DOHH2 (cell line): ENCODE data around the gene NF1.

Source experiments
- EZH2phosphoT487 ChIP-seq: fragments of 200-600 bp; sonication (generic); IDR thresholded peaks from 2 replicates; pipeline ENCODE4 v1.6.1; 2017; ENCODE audit warnings: borderline replicate concordance, mild to moderate bottlenecking, antibody characterized with exemption, low read length, moderate library complexity, mixed read lengths
- TF ChIP-seq, protein P1 (sequence below): fragments of 200-600 bp; sonication (generic); IDR thresholded peaks from one replicate; pipeline ENCODE4 v1.5.1; 2014; ENCODE audit warnings: antibody characterized with exemption, mild to moderate bottlenecking, low read depth, low read length; ENCODE audit not compliant: poor library complexity, severe bottlenecking

GRCh38 chr17:31388770-31389656 is 294.2 kb downstream of the NF1 start:
- TF ChIP-seq, protein P1, sequence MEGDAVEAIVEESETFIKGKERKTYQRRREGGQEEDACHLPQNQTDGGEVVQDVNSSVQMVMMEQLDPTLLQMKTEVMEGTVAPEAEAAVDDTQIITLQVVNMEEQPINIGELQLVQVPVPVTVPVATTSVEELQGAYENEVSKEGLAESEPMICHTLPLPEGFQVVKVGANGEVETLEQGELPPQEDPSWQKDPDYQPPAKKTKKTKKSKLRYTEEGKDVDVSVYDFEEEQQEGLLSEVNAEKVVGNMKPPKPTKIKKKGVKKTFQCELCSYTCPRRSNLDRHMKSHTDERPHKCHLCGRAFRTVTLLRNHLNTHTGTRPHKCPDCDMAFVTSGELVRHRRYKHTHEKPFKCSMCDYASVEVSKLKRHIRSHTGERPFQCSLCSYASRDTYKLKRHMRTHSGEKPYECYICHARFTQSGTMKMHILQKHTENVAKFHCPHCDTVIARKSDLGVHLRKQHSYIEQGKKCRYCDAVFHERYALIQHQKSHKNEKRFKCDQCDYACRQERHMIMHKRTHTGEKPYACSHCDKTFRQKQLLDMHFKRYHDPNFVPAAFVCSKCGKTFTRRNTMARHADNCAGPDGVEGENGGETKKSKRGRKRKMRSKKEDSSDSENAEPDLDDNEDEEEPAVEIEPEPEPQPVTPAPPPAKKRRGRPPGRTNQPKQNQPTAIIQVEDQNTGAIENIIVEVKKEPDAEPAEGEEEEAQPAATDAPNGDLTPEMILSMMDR, result peak; percentile 88
- TF ChIP-seq EZH2phosphoT487, result no peak
